Measurements from ENCODE around the gene PHLDA1. TPM values are rescaled to one million over a fixed set of nuclear protein-coding genes. Genes with fewer than 3 reads are reported as not detected.

Gene PHLDA1
- total RNA-seq, 1 donor from 2014 or later: 9.9 TPM

GRCh38 chr12:76041406-76041805 is 9.8 kb upstream of the PHLDA1 start:
- H3K4me1 ChIP-seq (ENCODE audit: control insufficient read depth in 3 of 3, insufficient read depth in 3 of 3, low read length in 3 of 3): no peaks in the 10 kb centered on the region
- no peaks in the 10 kb centered on the region for H3K9me3 ChIP-seq (ENCODE audit: control insufficient read depth in 3 of 3, low read length in 3 of 3)
- no peak overlapping the region for H3K9ac ChIP-seq (ENCODE audit: low read depth in 1 of 3, low read length in 3 of 3)
- peaks cover 0 to 4% (median 0%) of the 10 kb centered on the region in 3 donors for H3K36me3 ChIP-seq (ENCODE audit: control insufficient read depth in 3 of 3, insufficient read depth in 3 of 3, low read length in 3 of 3)
- H3K4me3 ChIP-seq (ENCODE audit: low read length in 3 of 3): no peak overlapping the region
- H3K27ac ChIP-seq (ENCODE audit: low read depth, low read length): no peak overlapping the region
- no peaks in the 10 kb centered on the region for H3K27me3 ChIP-seq (ENCODE audit: control insufficient read depth in 3 of 3, insufficient read depth in 3 of 3, low read length in 3 of 3)

- H3K9me3 ChIP-seq (ENCODE audit: control insufficient read depth in 3 of 3, low read length in 3 of 3): no peaks in the 10 kb centered on the region
- H3K36me3 ChIP-seq (ENCODE audit: control insufficient read depth in 3 of 3, insufficient read depth in 3 of 3, low read length in 3 of 3): peaks cover 0 to 4% (median 0%) of the 10 kb centered on the region in 3 donors
- H3K4me3 ChIP-seq (ENCODE audit: low read length in 3 of 3): no peak overlapping the region
- no peaks in the 10 kb centered on the region for H3K4me1 ChIP-seq (ENCODE audit: control insufficient read depth in 3 of 3, insufficient read depth in 3 of 3, low read length in 3 of 3)
- no peak overlapping the region for H3K9ac ChIP-seq (ENCODE audit: low read depth in 1 of 3, low read length in 3 of 3)
- no peak overlapping the region for H3K27ac ChIP-seq (ENCODE audit: low read depth, low read length)
- no peaks in the 10 kb centered on the region for H3K27me3 ChIP-seq (ENCODE audit: control insufficient read depth in 3 of 3, insufficient read depth in 3 of 3, low read length in 3 of 3)
Observed at GRCh38 chr12:76040461-76040860, 8.9 kb upstream of the PHLDA1 start.

- Histone ChIP-seq H3K9ac (ENCODE audit: low read depth in 1 of 3, low read length in 3 of 3) (no peak overlapping the region), H3K4me3 (ENCODE audit: low read length in 3 of 3) (no peak overlapping the region), H3K27ac (ENCODE audit: low read depth, low read length) (no peak overlapping the region), H3K9me3 (ENCODE audit: control insufficient read depth in 3 of 3, low read length in 3 of 3) (no peaks in the 10 kb centered on the region), H3K4me1 (ENCODE audit: control insufficient read depth in 3 of 3, insufficient read depth in 3 of 3, low read length in 3 of 3) (no peaks in the 10 kb centered on the region), H3K27me3 (ENCODE audit: control insufficient read depth in 3 of 3, insufficient read depth in 3 of 3, low read length in 3 of 3) (no peaks in the 10 kb centered on the region), H3K36me3 (ENCODE audit: control insufficient read depth in 3 of 3, insufficient read depth in 3 of 3, low read length in 3 of 3) (no peaks in the 10 kb centered on the region)
Observed at GRCh38 chr12:76038176-76038575, 6.6 kb upstream of the PHLDA1 start.

- H3K4me3 ChIP-seq (ENCODE audit: low read length in 3 of 3): no peak overlapping the region
- H3K4me1 ChIP-seq (ENCODE audit: control insufficient read depth in 3 of 3, insufficient read depth in 3 of 3, low read length in 3 of 3): peaks cover 4 to 6% (median 5%) of the 10 kb centered on the region in 3 donors
- no peaks in the 10 kb centered on the region for H3K36me3 ChIP-seq (ENCODE audit: control insufficient read depth in 3 of 3, insufficient read depth in 3 of 3, low read length in 3 of 3)
- no peak overlapping the region for H3K9ac ChIP-seq (ENCODE audit: low read depth in 1 of 3, low read length in 3 of 3)
- H3K27me3 ChIP-seq (ENCODE audit: control insufficient read depth in 3 of 3, insufficient read depth in 3 of 3, low read length in 3 of 3): no peaks in the 10 kb centered on the region
- H3K9me3 ChIP-seq (ENCODE audit: control insufficient read depth in 3 of 3, low read length in 3 of 3): no peaks in the 10 kb centered on the region
- H3K27ac ChIP-seq (ENCODE audit: low read depth, low read length): no peak overlapping the region
Observed at GRCh38 chr12:76037130-76038103, 5.8 kb upstream of the PHLDA1 start.

GRCh38 chr12:76035045-76035444 is 3.5 kb upstream of the PHLDA1 start:
- H3K9ac ChIP-seq (ENCODE audit: low read depth in 1 of 3, low read length in 3 of 3): no peak overlapping the region
- H3K4me1 ChIP-seq (ENCODE audit: control insufficient read depth in 3 of 3, insufficient read depth in 3 of 3, low read length in 3 of 3): peaks cover 15 to 21% (median 16%) of the 10 kb centered on the region in 3 donors
- no peaks in the 10 kb centered on the region for H3K36me3 ChIP-seq (ENCODE audit: control insufficient read depth in 3 of 3, insufficient read depth in 3 of 3, low read length in 3 of 3)
- H3K4me3 ChIP-seq (ENCODE audit: low read length in 3 of 3): no peak overlapping the region
- peaks cover 0 to 7% (median 6%) of the 10 kb centered on the region in 3 donors for H3K27me3 ChIP-seq (ENCODE audit: control insufficient read depth in 3 of 3, insufficient read depth in 3 of 3, low read length in 3 of 3)
- no peaks in the 10 kb centered on the region for H3K9me3 ChIP-seq (ENCODE audit: control insufficient read depth in 3 of 3, low read length in 3 of 3)
- H3K27ac ChIP-seq (ENCODE audit: low read depth, low read length): no peak overlapping the region

GRCh38 chr12:76033081-76034011 is 1.8 kb upstream of the PHLDA1 start:
- Histone ChIP-seq H3K36me3 (ENCODE audit: control insufficient read depth in 3 of 3, insufficient read depth in 3 of 3, low read length in 3 of 3) (no peaks in the 10 kb centered on the region), H3K27me3 (ENCODE audit: control insufficient read depth in 3 of 3, insufficient read depth in 3 of 3, low read length in 3 of 3) (peaks cover 0 to 19% (median 14%) of the 10 kb centered on the region in 3 donors), H3K9me3 (ENCODE audit: control insufficient read depth in 3 of 3, low read length in 3 of 3) (no peaks in the 10 kb centered on the region), H3K4me3 (ENCODE audit: low read length in 3 of 3) (peak overlapping the region in 2 of 3 donors; percentile 77 to 88), H3K9ac (ENCODE audit: low read depth in 1 of 3, low read length in 3 of 3) (peak overlapping the region in 1 of 3 donors; percentile 88), H3K27ac (ENCODE audit: low read depth, low read length) (peak overlapping the region; percentile 92), H3K4me1 (ENCODE audit: control insufficient read depth in 3 of 3, insufficient read depth in 3 of 3, low read length in 3 of 3) (peaks cover 16 to 25% (median 23%) of the 10 kb centered on the region in 3 donors)

GRCh38 chr12:76032043-76032981 is 736 bp upstream of the PHLDA1 start:
- no peaks in the 10 kb centered on the region for H3K9me3 ChIP-seq (ENCODE audit: control insufficient read depth in 3 of 3, low read length in 3 of 3)
- H3K27me3 ChIP-seq (ENCODE audit: control insufficient read depth in 3 of 3, insufficient read depth in 3 of 3, low read length in 3 of 3): peaks cover 0 to 22% (median 14%) of the 10 kb centered on the region in 3 donors
- peak overlapping the region; percentile 88 for H3K9ac ChIP-seq (ENCODE audit: low read depth in 1 of 3, low read length in 3 of 3)
- H3K4me1 ChIP-seq (ENCODE audit: control insufficient read depth in 3 of 3, insufficient read depth in 3 of 3, low read length in 3 of 3): peaks cover 16 to 25% (median 24%) of the 10 kb centered on the region in 3 donors
- peak overlapping the region; percentile 77 to 88 (median 88) for H3K4me3 ChIP-seq (ENCODE audit: low read length in 3 of 3)
- H3K27ac ChIP-seq (ENCODE audit: low read depth, low read length): peak overlapping the region; percentile 92
- H3K36me3 ChIP-seq (ENCODE audit: control insufficient read depth in 3 of 3, insufficient read depth in 3 of 3, low read length in 3 of 3): no peaks in the 10 kb centered on the region

GRCh38 chr12:76031081-76031413 is 529 bp downstream of the PHLDA1 start:
- Histone ChIP-seq H3K27ac (ENCODE audit: low read depth, low read length) (peak overlapping the region; percentile 64), H3K4me1 (ENCODE audit: control insufficient read depth in 3 of 3, insufficient read depth in 3 of 3, low read length in 3 of 3) (peaks cover 16 to 25% (median 24%) of the 10 kb centered on the region in 3 donors), H3K36me3 (ENCODE audit: control insufficient read depth in 3 of 3, insufficient read depth in 3 of 3, low read length in 3 of 3) (no peaks in the 10 kb centered on the region), H3K27me3 (ENCODE audit: control insufficient read depth in 3 of 3, insufficient read depth in 3 of 3, low read length in 3 of 3) (peaks cover 0 to 28% (median 16%) of the 10 kb centered on the region in 3 donors), H3K9ac (ENCODE audit: low read depth in 1 of 3, low read length in 3 of 3) (peak overlapping the region; percentile 80 to 88 (median 88)), H3K4me3 (ENCODE audit: low read length in 3 of 3) (peak overlapping the region; percentile 77 to 92 (median 88)), H3K9me3 (ENCODE audit: control insufficient read depth in 3 of 3, low read length in 3 of 3) (no peaks in the 10 kb centered on the region)

All from skeletal muscle tissue (tissue), 4 donors.